Nephron (organoid): ENCODE measurements around the gene TARBP2.

Source experiments
- H3K27ac Mint-ChIP-seq, 3 experiments: 2 replicates each; pipeline ENCODE4 v1.8.0; 2020; ENCODE audit warnings: mixed read lengths in 3 of 3, mild to moderate bottlenecking in 2 of 3, moderate library complexity in 1 of 3
- H3K27me3 Mint-ChIP-seq: 2 replicates; pipeline ENCODE4 v1.8.0; 2021; ENCODE audit warnings: low read depth, mild to moderate bottlenecking, moderate library complexity, mixed read lengths
- H3K36me3 Mint-ChIP-seq: 2 replicates; pipeline ENCODE4 v1.8.0; 2020; ENCODE audit warnings: low read depth, mixed read lengths
- H3K4me1 Mint-ChIP-seq: 2 replicates; pipeline ENCODE4 v1.8.0; 2020; ENCODE audit warnings: mixed read lengths
- H3K4me3 Mint-ChIP-seq, 3 experiments: 2 replicates each; pipeline ENCODE4 v1.8.0; 2020; ENCODE audit warnings: mild to moderate bottlenecking in 3 of 3, mixed read lengths in 3 of 3, moderate library complexity in 2 of 3
- H3K9me3 Mint-ChIP-seq: 2 replicates; pipeline ENCODE4 v1.8.0; 2020; ENCODE audit warnings: mixed read lengths
- TF ChIP-seq, protein P1 (sequence below), 3 experiments: fragments of 200-600 bp; sonication (generic); IDR thresholded peaks; one replicate each; pipeline ENCODE4 v1.5.0; 2021; ENCODE audit warnings: antibody characterized with exemption in 3 of 3; ENCODE audit not compliant: unreplicated experiment in 3 of 3

Gene TARBP2

DNA sequence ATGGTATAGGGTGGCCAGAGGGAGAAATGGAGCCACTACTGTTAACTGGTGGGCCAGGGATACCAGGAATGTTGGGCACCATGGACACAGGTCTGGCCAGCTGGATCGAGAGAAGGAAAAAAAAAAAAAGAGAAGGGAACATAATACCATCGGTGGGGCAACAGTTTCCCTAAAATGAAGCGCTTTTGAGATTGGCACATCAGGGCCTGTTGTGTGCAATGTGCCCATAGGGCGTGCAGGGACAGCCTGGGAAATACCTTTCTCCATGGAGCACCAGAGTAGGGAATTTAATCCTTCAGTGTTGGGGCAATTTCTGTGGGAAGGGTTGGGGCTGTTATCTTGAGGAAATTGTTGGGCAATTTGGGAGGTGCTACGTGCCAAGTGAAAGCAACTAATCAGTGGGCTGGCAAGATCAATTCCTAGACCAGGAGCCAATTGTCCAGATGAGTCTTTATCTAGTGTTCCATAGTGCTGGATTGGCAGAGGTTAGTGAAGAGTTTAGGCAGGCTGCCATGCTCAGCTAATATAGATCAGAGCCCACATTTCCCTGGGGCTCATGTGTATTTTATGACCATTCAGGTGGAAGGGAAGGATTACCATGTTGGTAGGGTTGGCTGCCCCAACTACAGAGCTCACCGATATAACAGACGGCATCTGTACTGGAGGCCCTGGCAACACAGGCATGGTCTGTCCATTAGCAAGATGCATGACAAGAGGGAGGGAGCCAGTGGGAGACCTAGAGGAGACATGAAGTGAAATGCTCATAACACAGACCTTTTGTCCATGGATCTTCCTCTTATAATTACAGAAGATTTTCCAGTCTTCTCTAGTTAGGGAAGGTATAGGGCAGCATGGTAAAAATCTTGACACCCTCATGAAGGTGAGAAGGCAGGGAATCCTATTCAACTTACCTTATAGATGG is 31.7 kb downstream of the TARBP2 start:
- H3K4me1 Mint-ChIP-seq: no peaks in the 10 kb centered on the region

GRCh38 chr12:53533471-53533870 is 32.4 kb downstream of the TARBP2 start:
- H3K9me3 Mint-ChIP-seq: no peaks in the 10 kb centered on the region
- no peak overlapping the region for H3K27ac Mint-ChIP-seq
- H3K27me3 Mint-ChIP-seq: no peaks in the 10 kb centered on the region
- H3K36me3 Mint-ChIP-seq: peaks cover 65% of the 10 kb centered on the region
- TF ChIP-seq, protein P1, sequence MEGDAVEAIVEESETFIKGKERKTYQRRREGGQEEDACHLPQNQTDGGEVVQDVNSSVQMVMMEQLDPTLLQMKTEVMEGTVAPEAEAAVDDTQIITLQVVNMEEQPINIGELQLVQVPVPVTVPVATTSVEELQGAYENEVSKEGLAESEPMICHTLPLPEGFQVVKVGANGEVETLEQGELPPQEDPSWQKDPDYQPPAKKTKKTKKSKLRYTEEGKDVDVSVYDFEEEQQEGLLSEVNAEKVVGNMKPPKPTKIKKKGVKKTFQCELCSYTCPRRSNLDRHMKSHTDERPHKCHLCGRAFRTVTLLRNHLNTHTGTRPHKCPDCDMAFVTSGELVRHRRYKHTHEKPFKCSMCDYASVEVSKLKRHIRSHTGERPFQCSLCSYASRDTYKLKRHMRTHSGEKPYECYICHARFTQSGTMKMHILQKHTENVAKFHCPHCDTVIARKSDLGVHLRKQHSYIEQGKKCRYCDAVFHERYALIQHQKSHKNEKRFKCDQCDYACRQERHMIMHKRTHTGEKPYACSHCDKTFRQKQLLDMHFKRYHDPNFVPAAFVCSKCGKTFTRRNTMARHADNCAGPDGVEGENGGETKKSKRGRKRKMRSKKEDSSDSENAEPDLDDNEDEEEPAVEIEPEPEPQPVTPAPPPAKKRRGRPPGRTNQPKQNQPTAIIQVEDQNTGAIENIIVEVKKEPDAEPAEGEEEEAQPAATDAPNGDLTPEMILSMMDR (IDR thresholded peaks at IDR 0.05; ENCODE audit: unreplicated experiment in 3 of 3): no peak
- H3K4me3 Mint-ChIP-seq: no peak overlapping the region
- H3K4me1 Mint-ChIP-seq: no peaks in the 10 kb centered on the region

More for the DNA sequence above, 31.7 kb downstream of the TARBP2 start:
- Mint-ChIP-seq H3K9me3 (no peaks in the 10 kb centered on the region), H3K27ac (no peak overlapping the region), H3K36me3 (peaks cover 59% of the 10 kb centered on the region), H3K27me3 (no peaks in the 10 kb centered on the region), H3K4me3 (no peak overlapping the region)
- TF ChIP-seq, protein P1 (IDR thresholded peaks at IDR 0.05; ENCODE audit: unreplicated experiment in 3 of 3): no peak

- Mint-ChIP-seq H3K36me3 (peaks cover 64% of the 10 kb centered on the region), H3K27me3 (no peaks in the 10 kb centered on the region), H3K4me3 (no peak overlapping the region), H3K4me1 (no peaks in the 10 kb centered on the region), H3K9me3 (no peaks in the 10 kb centered on the region), H3K27ac (no peak overlapping the region)
- TF ChIP-seq, protein P1 (IDR thresholded peaks at IDR 0.05; ENCODE audit: unreplicated experiment in 3 of 3): no peak
These were observed 35.9 kb downstream of the TARBP2 start for GRCh38 chr12:53536962-53537361.

DNA sequence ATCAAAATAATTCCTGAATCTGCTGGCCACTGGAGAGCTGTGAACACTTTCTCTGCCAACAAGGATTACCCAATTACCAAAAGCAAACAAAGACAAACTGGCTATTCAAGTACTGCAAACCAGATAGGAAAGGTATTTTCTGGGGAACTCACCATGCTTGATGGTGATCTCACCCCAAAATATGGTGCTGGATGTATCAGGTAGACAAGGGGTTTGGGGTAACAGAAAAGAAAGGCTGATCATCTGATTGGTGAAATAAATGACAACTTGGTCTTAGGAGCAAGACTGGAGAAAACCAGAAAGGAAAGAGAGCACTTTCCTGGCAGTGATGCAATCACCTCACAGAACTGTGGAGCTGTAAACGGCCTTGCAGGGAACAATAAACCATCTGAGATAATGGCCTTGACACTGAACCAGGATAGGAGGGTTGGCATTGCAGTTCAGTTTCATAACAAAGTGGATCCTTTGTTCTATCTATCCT is 37.2 kb downstream of the TARBP2 start:
- no peaks in the 10 kb centered on the region for H3K4me1 Mint-ChIP-seq
- peaks cover 58% of the 10 kb centered on the region for H3K36me3 Mint-ChIP-seq
- TF ChIP-seq, protein P1 (IDR thresholded peaks at IDR 0.05; ENCODE audit: unreplicated experiment in 3 of 3): no peak
- no peaks in the 10 kb centered on the region for H3K27me3 Mint-ChIP-seq
- H3K4me3 Mint-ChIP-seq: no peak overlapping the region
- H3K27ac Mint-ChIP-seq: no peak overlapping the region
- H3K9me3 Mint-ChIP-seq: no peaks in the 10 kb centered on the region

- H3K36me3 Mint-ChIP-seq: peaks cover 54% of the 10 kb centered on the region
- no peaks in the 10 kb centered on the region for H3K27me3 Mint-ChIP-seq
- H3K27ac Mint-ChIP-seq: no peak overlapping the region
- no peak overlapping the region for H3K4me3 Mint-ChIP-seq
- H3K4me1 Mint-ChIP-seq: peaks cover 4% of the 10 kb centered on the region
- TF ChIP-seq, protein P1 (IDR thresholded peaks at IDR 0.05; ENCODE audit: unreplicated experiment in 3 of 3): no peak
- H3K9me3 Mint-ChIP-seq: no peaks in the 10 kb centered on the region
These were observed 38.4 kb downstream of the TARBP2 start for GRCh38 chr12:53539526-53539925.
